KMS-11 (cell line): ENCODE measurements around the gene GALK1.

Experiments
- H2AFZ ChIP-seq: fragments of 200-600 bp; sonication (generic); 2 replicates; pipeline ENCODE4 v1.6.1; 2016; ENCODE audit warnings: antibody characterized with exemption, mixed run types, low read depth
- H3K27ac ChIP-seq: fragments of 200-600 bp; sonication (generic); 2 replicates; pipeline ENCODE4 v1.6.1; 2016; ENCODE audit warnings: mild to moderate bottlenecking, mixed run types
- H3K27me3 ChIP-seq: fragments of 200-600 bp; sonication (generic); 2 replicates; pipeline ENCODE4 v1.6.1; 2017; ENCODE audit warnings: mild to moderate bottlenecking, low read depth, mixed run types, moderate library complexity; ENCODE audit not compliant: insufficient read depth
- H3K36me3 ChIP-seq: fragments of 200-600 bp; sonication (generic); 2 replicates; pipeline ENCODE4 v1.6.1; 2017; ENCODE audit warnings: mild to moderate bottlenecking, mixed run types; ENCODE audit not compliant: insufficient read depth
- H3K4me1 ChIP-seq: fragments of 200-600 bp; sonication (generic); 2 replicates; pipeline ENCODE4 v1.6.1; 2016; ENCODE audit warnings: mild to moderate bottlenecking, low read depth, mixed run types; ENCODE audit not compliant: poor library complexity, severe bottlenecking
- H3K4me2 ChIP-seq: fragments of 200-600 bp; sonication (generic); 2 replicates; pipeline ENCODE4 v1.7.0; 2016; ENCODE audit warnings: mild to moderate bottlenecking, mixed run types
- H3K4me3 ChIP-seq: fragments of 200-600 bp; sonication (generic); IDR thresholded peaks from 2 replicates; pipeline ENCODE4 v1.6.1; 2017; ENCODE audit warnings: low read depth, low read length, mixed read lengths; ENCODE audit not compliant: insufficient read depth
- H3K79me2 ChIP-seq: fragments of 200-600 bp; sonication (generic); 2 replicates; pipeline ENCODE4 v1.6.1; 2016; ENCODE audit warnings: low read depth, mixed run types; ENCODE audit not compliant: insufficient read depth
- H3K9ac ChIP-seq: fragments of 200-600 bp; sonication (generic); 2 replicates; pipeline ENCODE4 v1.6.1; 2016; ENCODE audit warnings: mild to moderate bottlenecking, mixed run types
- H4K20me1 ChIP-seq: fragments of 200-600 bp; sonication (generic); 2 replicates; pipeline ENCODE4 v1.6.1; 2016; ENCODE audit warnings: mild to moderate bottlenecking, mixed run types; ENCODE audit not compliant: insufficient read depth
- TF ChIP-seq, protein P1 (sequence below): fragments of 200-600 bp; sonication (generic); conservative IDR thresholded peaks from 2 replicates; pipeline ENCODE4 v1.6.1; 2017; ENCODE audit warnings: low read depth, mild to moderate bottlenecking, antibody characterized with exemption, low read length, moderate library complexity, mixed read lengths

GALK1 gene

DNA sequence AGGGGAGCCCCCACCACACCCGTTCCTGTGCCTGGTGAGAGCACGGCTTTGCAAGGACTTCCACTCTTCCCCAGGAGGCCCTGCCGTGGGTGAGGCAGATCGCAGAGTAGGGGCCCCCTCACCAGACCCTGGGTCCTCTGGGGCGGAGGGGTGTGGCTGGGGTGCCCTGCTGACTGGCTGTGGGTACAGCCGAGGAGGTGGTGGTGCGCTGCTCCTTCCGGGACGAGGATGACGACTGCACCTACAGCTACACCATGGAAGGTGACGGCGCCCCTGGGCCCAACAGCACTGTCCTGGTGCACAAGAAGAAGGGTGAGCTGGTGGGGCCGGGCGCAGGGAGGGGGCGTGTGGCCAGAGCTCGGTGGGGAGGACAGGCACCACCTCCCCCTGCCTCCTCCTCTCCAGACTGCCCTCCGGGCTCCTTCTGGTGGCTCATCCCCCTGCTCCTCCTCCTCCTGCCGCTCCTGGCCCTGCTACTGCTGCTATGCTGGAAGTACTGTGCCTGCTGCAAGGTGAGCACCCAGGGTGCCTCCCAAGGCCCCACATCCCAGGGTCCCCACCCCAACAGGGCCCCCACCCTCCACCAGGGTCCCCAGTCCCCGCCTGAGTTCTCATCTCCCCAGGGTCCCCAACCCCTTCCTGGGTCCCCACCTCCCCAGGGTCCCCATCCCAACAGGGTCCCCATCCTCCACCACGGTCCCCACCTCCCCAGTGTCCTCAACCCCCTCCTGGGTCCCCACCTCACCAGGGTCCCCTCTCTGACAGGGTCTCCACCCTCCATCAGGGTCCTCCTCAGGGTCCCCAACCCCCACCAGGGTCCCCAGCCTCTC lies 27.6 kb downstream of the GALK1 start:
- Histone ChIP-seq H3K4me2 (no peak overlapping the region), H3K27ac (no peak overlapping the region), H4K20me1 (no peaks in the 10 kb centered on the region), H3K79me2 (no peaks in the 10 kb centered on the region), H3K9ac (no peak overlapping the region), H3K4me3 (no peak overlapping the region), H3K4me1 (peaks cover 5% of the 10 kb centered on the region), H3K36me3 (no peaks in the 10 kb centered on the region), H2AFZ (no peak overlapping the region), H3K27me3 (peaks cover 11% of the 10 kb centered on the region)
- TF ChIP-seq, protein P1, sequence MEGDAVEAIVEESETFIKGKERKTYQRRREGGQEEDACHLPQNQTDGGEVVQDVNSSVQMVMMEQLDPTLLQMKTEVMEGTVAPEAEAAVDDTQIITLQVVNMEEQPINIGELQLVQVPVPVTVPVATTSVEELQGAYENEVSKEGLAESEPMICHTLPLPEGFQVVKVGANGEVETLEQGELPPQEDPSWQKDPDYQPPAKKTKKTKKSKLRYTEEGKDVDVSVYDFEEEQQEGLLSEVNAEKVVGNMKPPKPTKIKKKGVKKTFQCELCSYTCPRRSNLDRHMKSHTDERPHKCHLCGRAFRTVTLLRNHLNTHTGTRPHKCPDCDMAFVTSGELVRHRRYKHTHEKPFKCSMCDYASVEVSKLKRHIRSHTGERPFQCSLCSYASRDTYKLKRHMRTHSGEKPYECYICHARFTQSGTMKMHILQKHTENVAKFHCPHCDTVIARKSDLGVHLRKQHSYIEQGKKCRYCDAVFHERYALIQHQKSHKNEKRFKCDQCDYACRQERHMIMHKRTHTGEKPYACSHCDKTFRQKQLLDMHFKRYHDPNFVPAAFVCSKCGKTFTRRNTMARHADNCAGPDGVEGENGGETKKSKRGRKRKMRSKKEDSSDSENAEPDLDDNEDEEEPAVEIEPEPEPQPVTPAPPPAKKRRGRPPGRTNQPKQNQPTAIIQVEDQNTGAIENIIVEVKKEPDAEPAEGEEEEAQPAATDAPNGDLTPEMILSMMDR: no peak

DNA sequence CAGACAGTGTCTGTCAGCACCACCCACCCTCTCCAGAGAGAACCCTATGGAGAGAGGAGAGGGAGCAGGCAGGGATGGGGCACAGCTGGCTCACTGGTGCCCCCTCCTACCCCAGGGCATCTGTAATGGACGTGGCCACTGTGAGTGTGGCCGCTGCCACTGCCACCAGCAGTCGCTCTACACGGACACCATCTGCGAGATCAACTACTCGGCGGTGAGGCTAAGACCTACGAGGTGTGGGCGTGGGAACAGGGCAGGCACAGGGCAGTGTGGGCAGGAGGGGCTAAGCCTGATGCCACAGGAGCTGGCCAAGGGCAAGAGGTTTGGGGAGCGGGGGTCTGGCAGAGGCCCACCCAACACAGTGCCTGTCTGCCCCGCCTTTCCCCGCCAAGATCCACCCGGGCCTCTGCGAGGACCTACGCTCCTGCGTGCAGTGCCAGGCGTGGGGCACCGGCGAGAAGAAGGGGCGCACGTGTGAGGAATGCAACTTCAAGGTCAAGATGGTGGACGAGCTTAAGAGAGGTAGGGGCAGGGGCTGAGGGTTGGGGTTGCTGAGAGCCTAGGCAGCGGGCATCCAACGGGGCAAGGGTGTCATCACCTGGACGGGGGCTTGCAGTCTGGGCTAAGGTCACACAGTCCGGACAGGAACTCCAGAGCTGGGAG lies 28.7 kb downstream of the GALK1 start:
- Histone ChIP-seq H3K79me2 (no peaks in the 10 kb centered on the region), H2AFZ (no peak overlapping the region), H3K4me1 (peaks cover 5% of the 10 kb centered on the region), H3K9ac (no peak overlapping the region), H3K27me3 (peaks cover 3% of the 10 kb centered on the region; the same call in 1 of the 2 replicates), H3K36me3 (no peaks in the 10 kb centered on the region), H4K20me1 (no peaks in the 10 kb centered on the region), H3K4me3 (no peak overlapping the region), H3K4me2 (no peak overlapping the region), H3K27ac (no peak overlapping the region)
- TF ChIP-seq, protein P1: no peak

DNA sequence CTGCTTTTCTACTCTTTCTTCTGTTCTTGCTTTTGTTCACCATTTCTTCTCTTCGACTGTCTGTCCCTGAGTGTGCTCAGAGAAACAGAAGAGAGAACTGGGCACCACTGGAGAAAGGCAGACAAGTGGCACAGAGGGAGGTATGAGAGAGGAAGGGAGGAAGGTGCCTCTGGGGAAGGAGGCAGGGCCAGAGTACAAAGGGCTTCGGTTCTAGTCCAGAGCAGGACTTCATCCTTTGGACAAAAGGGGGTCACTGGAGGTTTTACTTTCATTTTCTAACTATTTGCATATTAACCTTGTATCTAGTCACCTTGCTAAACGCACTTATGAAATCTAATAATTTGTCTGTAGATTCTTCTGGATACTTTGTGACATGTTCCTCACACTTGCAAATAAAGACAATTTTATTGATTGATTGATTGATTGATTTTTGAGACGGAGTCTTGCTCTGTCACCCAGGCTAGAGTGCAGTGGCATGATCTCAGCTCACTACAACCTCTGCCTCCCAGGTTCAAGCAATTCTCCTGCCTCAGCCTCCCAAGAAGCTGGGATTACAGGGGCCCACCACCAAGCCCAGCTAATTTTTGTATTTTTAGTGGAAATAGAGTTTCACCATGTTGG lies 30.2 kb downstream of the GALK1 start:
- no peaks in the 10 kb centered on the region for H3K79me2 ChIP-seq
- TF ChIP-seq, protein P1: no peak
- no peaks in the 10 kb centered on the region for H4K20me1 ChIP-seq
- H2AFZ ChIP-seq: no peak overlapping the region
- no peak overlapping the region for H3K4me3 ChIP-seq
- no peak overlapping the region for H3K9ac ChIP-seq
- H3K27me3 ChIP-seq: no peaks in the 10 kb centered on the region; the same call in 1 of the 2 replicates
- H3K4me2 ChIP-seq: peak overlapping the region; percentile 19; the same call in 1 of the 2 replicates
- H3K36me3 ChIP-seq: no peaks in the 10 kb centered on the region
- H3K27ac ChIP-seq: no peak overlapping the region
- H3K4me1 ChIP-seq: peaks cover 5% of the 10 kb centered on the region

DNA sequence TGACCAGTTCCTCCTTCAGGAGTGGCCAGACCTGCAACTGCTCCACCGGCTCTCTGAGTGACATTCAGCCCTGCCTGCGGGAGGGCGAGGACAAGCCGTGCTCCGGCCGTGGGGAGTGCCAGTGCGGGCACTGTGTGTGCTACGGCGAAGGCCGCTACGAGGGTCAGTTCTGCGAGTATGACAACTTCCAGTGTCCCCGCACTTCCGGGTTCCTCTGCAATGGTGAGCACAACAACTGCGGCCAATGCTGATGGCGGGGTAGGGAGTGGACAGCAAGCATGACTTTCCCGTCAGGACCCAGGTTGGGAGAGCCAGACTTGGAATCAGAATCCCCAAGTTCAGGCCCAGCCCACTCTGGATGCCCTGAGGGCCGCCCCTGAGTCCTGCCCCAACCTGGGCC lies 31.5 kb downstream of the GALK1 start:
- Histone ChIP-seq H2AFZ (no peak overlapping the region), H3K27ac (no peak overlapping the region), H3K9ac (no peak overlapping the region), H3K4me2 (no peak overlapping the region), H3K79me2 (no peaks in the 10 kb centered on the region), H3K36me3 (no peaks in the 10 kb centered on the region), H3K4me3 (no peak overlapping the region), H3K27me3 (peaks cover 9% of the 10 kb centered on the region; the same call in 1 of the 2 replicates), H4K20me1 (no peaks in the 10 kb centered on the region), H3K4me1 (peaks cover 5% of the 10 kb centered on the region)
- TF ChIP-seq, protein P1: no peak
